COLO668 (cell line): ENCODE results near the gene PEAK1.

Source experiments
- DNase-seq: peaks from one replicate; lab custom pipeline; 2025; ENCODE audit not compliant: unreplicated experiment; lab: John Stamatoyannopoulos, UW

The PEAK1 gene

GRCh38 chr15:77361456-77361855 lies 58.4 kb downstream of the PEAK1 start:
- DNase-seq: no peak

GRCh38 chr15:77358545-77359240 lies 61.2 kb downstream of the PEAK1 start:
- DNase-seq: no peak

GRCh38 chr15:77356305-77356704 lies 63.6 kb downstream of the PEAK1 start:
- DNase-seq: no peak

- DNase-seq: no peak
Observed at GRCh38 chr15:77355321-77355720, 64.6 kb downstream of the PEAK1 start.

- DNase-seq: no peak
Observed at GRCh38 chr15:77354063-77354462, 65.8 kb downstream of the PEAK1 start.

- no peak for DNase-seq
Observed at GRCh38 chr15:77352887-77353286, 67.0 kb downstream of the PEAK1 start.

GRCh38 chr15:77350792-77351191 lies 69.1 kb downstream of the PEAK1 start:
- no peak for DNase-seq

GRCh38 chr15:77349666-77350065 lies 70.2 kb downstream of the PEAK1 start:
- DNase-seq: no peak

- no peak for DNase-seq
Observed at GRCh38 chr15:77348511-77348910, 71.4 kb downstream of the PEAK1 start.

- no peak for DNase-seq
Observed at GRCh38 chr15:77347197-77347596, 72.7 kb downstream of the PEAK1 start.

GRCh38 chr15:77346245-77347036 lies 73.5 kb downstream of the PEAK1 start:
- DNase-seq: no peak

GRCh38 chr15:77342807-77343206 lies 77.1 kb downstream of the PEAK1 start:
- no peak for DNase-seq

GRCh38 chr15:77340245-77340644 lies 79.7 kb downstream of the PEAK1 start:
- DNase-seq: no peak

- DNase-seq: no peak
Observed at GRCh38 chr15:77336006-77336405, 83.9 kb downstream of the PEAK1 start.

GRCh38 chr15:77335298-77335697 lies 84.6 kb downstream of the PEAK1 start:
- DNase-seq: no peak

GRCh38 chr15:77333166-77333565 lies 86.7 kb downstream of the PEAK1 start:
- no peak for DNase-seq

- no peak for DNase-seq
Observed at GRCh38 chr15:77329202-77329601, 90.7 kb downstream of the PEAK1 start.

- no peak for DNase-seq
Observed at GRCh38 chr15:77327844-77328529, 91.9 kb downstream of the PEAK1 start.

GRCh38 chr15:77327168-77327567 lies 92.7 kb downstream of the PEAK1 start:
- no peak for DNase-seq

- no peak for DNase-seq
Observed at GRCh38 chr15:77326366-77326765, 93.5 kb downstream of the PEAK1 start.

- no peak for DNase-seq
Observed at GRCh38 chr15:77312523-77312922, 107.4 kb downstream of the PEAK1 start.
